ENCODE data around the gene HMCN1. TPM values are rescaled to one million over a fixed set of nuclear protein-coding genes. Genes with fewer than 3 reads are reported as not detected.

Gene HMCN1
- total and polyA plus RNA-seq, 8 donors, result 0.12 to 15.1 (median 0.86) TPM

GRCh38 chr1:185786524-185786923 lies 52.3 kb downstream of the HMCN1 start:
- Histone ChIP-seq H3K4me1 (no peaks in the 10 kb centered on the region), H3K9me3 (peaks cover 0 to 5% (median 0%) of the 10 kb centered on the region in 4 donors), H3K4me3 (no peak overlapping the region), H3K27me3 (no peaks in the 10 kb centered on the region), H3K36me3 (no peaks in the 10 kb centered on the region), H3K27ac (no peak overlapping the region)
- intact Hi-C loops (cut with DNase I; ENCODE audit: low total_unique reads), result no loop called here
- no peak for DNase-seq
- 79 to 91% (median 87%) methylated on average over 3 of the region's 3 CpGs for WGBS, 5 donors
- TF ChIP-seq EP300 (IDR thresholded peaks at IDR 0.05), result no peak
- no peak for TF ChIP-seq POLR2A (IDR thresholded peaks at IDR 0.05)
- no peak for TF ChIP-seq CTCF (IDR thresholded peaks at IDR 0.05)
- TF ChIP-seq POLR2AphosphoS5 (IDR thresholded peaks at IDR 0.05), result no peak

- intact Hi-C loops (cut with DNase I; ENCODE audit: low total_unique reads), result no loop called here
- WGBS, 5 donors, result 67 to 83% (median 71%) methylated on average over 2 of the region's 2 CpGs
- Histone ChIP-seq H3K4me3 (no peak overlapping the region), H3K27ac (no peak overlapping the region), H3K36me3 (no peaks in the 10 kb centered on the region), H3K4me1 (no peaks in the 10 kb centered on the region), H3K27me3 (no peaks in the 10 kb centered on the region), H3K9me3 (peaks cover 0 to 5% (median 0%) of the 10 kb centered on the region in 4 donors)
- no peak for DNase-seq
- TF ChIP-seq CTCF (IDR thresholded peaks at IDR 0.05), result no peak
- TF ChIP-seq EP300 (IDR thresholded peaks at IDR 0.05), result no peak
- no peak for TF ChIP-seq POLR2A (IDR thresholded peaks at IDR 0.05)
- TF ChIP-seq POLR2AphosphoS5 (IDR thresholded peaks at IDR 0.05), result no peak
Observed at GRCh38 chr1:185787238-185787637, 53.0 kb downstream of the HMCN1 start.

- WGBS, 5 donors, result 72 to 88% (median 78%) methylated on average over 3 of the region's 3 CpGs
- H3K4me1 ChIP-seq, result no peaks in the 10 kb centered on the region
- TF ChIP-seq CTCF (IDR thresholded peaks at IDR 0.05) (no peak), POLR2A (IDR thresholded peaks at IDR 0.05) (no peak), EP300 (IDR thresholded peaks at IDR 0.05) (no peak), POLR2AphosphoS5 (IDR thresholded peaks at IDR 0.05) (no peak)
- H3K36me3 ChIP-seq, result no peaks in the 10 kb centered on the region
- DNase-seq, result no peak
- no peak overlapping the region for H3K27ac ChIP-seq
- intact Hi-C loops (cut with DNase I; ENCODE audit: low total_unique reads), result no loop called here
- no peaks in the 10 kb centered on the region for H3K27me3 ChIP-seq
- peaks cover 0 to 5% (median 0%) of the 10 kb centered on the region in 4 donors for H3K9me3 ChIP-seq
- H3K4me3 ChIP-seq, result no peak overlapping the region
Observed at GRCh38 chr1:185788386-185788785, 54.2 kb downstream of the HMCN1 start.

- DNase-seq, result no peak
- H3K27me3 ChIP-seq, result no peaks in the 10 kb centered on the region
- H3K36me3 ChIP-seq, result no peaks in the 10 kb centered on the region
- H3K4me3 ChIP-seq, result no peak overlapping the region
- no peaks in the 10 kb centered on the region for H3K9me3 ChIP-seq
- TF ChIP-seq CTCF (IDR thresholded peaks at IDR 0.05) (no peak), EP300 (IDR thresholded peaks at IDR 0.05) (no peak), POLR2A (IDR thresholded peaks at IDR 0.05) (no peak), POLR2AphosphoS5 (IDR thresholded peaks at IDR 0.05) (no peak)
- 61 to 83% (median 78%) methylated on average over 2 of the region's 2 CpGs for WGBS, 5 donors
- H3K4me1 ChIP-seq, result no peaks in the 10 kb centered on the region
- intact Hi-C loops (cut with DNase I; ENCODE audit: low total_unique reads), result no loop called here
- no peak overlapping the region for H3K27ac ChIP-seq
Observed at GRCh38 chr1:185789501-185790193, 55.5 kb downstream of the HMCN1 start.

Measured in stomach (tissue), 9 donors.